WTC11 (cell line): Measurements from ENCODE around the gene EEF1AKMT4. TPM values are rescaled to one million over a fixed set of nuclear protein-coding genes. Genes with fewer than 3 reads are reported as not detected.

Experiments
- ATAC-seq: fragments of 200-7000 bp; cut with Tn5 transposase; 2 replicates; pipeline ENCODE4 v1.10.0; 2021; ENCODE audit warnings: mild to moderate bottlenecking, moderate library complexity
- CTCF ChIA-PET: fragments of 300-600 bp; sonication (Branson Sonifier 250); formaldehyde crosslinking; loops from one replicate; lab custom pipeline; 2021; ENCODE audit warnings: antibody characterized with exemption; lab: Charles Lee
- POLR2A ChIA-PET: fragments of 350-600 bp; sonication (Branson Sonifier 250); formaldehyde crosslinking; loops from one replicate; lab custom pipeline; 2021; ENCODE audit warnings: antibody characterized with exemption; lab: Charles Lee
- DNase-seq: peaks from one replicate; pipeline ENCODE4 v3.0.0; 2021; ENCODE audit warnings: low spot score
- H3K27ac Mint-ChIP-seq: 2 replicates; pipeline ENCODE4 v1.8.0; 2021; ENCODE audit warnings: mixed read lengths
- H3K27me3 Mint-ChIP-seq: 2 replicates; pipeline ENCODE4 v1.8.0; 2021; ENCODE audit warnings: low read depth, mild to moderate bottlenecking, moderate library complexity, mixed read lengths
- H3K36me3 Mint-ChIP-seq: 2 replicates; pipeline ENCODE4 v1.8.0; 2021; ENCODE audit warnings: mixed read lengths
- H3K4me1 Mint-ChIP-seq: 2 replicates; pipeline ENCODE4 v1.8.0; 2022; ENCODE audit warnings: mixed read lengths
- H3K4me3 Mint-ChIP-seq: 2 replicates; pipeline ENCODE4 v1.8.0; 2021; ENCODE audit warnings: mild to moderate bottlenecking, moderate library complexity, mixed read lengths
- H3K9me3 Mint-ChIP-seq: 2 replicates; pipeline ENCODE4 v1.8.0; 2021; ENCODE audit warnings: mixed read lengths
- ARID4B ChIP-seq: sonication (generic); formaldehyde crosslinking; IDR thresholded peaks from 2 replicates; pipeline ENCODE4 v1.8.0; 2023; ENCODE audit warnings: missing genetic modification reagents, mild to moderate bottlenecking, borderline replicate concordance
- ATF3 ChIP-seq: sonication (generic); formaldehyde crosslinking; conservative IDR thresholded peaks from 2 replicates; pipeline ENCODE4 v1.8.1; 2022; ENCODE audit warnings: mild to moderate bottlenecking, missing genetic modification reagents
- CDX4 ChIP-seq: fragments of 250-450 bp; sonication (Bioruptor Pico); IDR thresholded peaks from 2 replicates; pipeline ENCODE4 v1.9.0; 2021; ENCODE audit warnings: moderate library complexity, mild to moderate bottlenecking, inconsistent platforms, borderline replicate concordance
- CREB1 ChIP-seq: sonication (generic); formaldehyde crosslinking; IDR thresholded peaks from 2 replicates; pipeline ENCODE4 v1.8.0; 2023; ENCODE audit warnings: mild to moderate bottlenecking, missing genetic modification reagents
- E2F1 ChIP-seq: sonication (generic); formaldehyde crosslinking; IDR thresholded peaks from 2 replicates; pipeline ENCODE4 v1.8.0; 2022; ENCODE audit warnings: mild to moderate bottlenecking, missing genetic modification reagents
- E2F5 ChIP-seq: sonication (generic); formaldehyde crosslinking; IDR thresholded peaks from 2 replicates; pipeline ENCODE4 v1.8.1; 2022; ENCODE audit warnings: mild to moderate bottlenecking, moderate library complexity, missing genetic modification reagents
- FOXK1 ChIP-seq: sonication (generic); formaldehyde crosslinking; IDR thresholded peaks from 2 replicates; pipeline ENCODE4 v1.8.0; 2022; ENCODE audit warnings: mild to moderate bottlenecking, moderate library complexity, missing genetic modification reagents
- FOXP4 ChIP-seq: sonication (generic); formaldehyde crosslinking; IDR thresholded peaks from 2 replicates; pipeline ENCODE4 v1.8.0; 2022; ENCODE audit warnings: mild to moderate bottlenecking, missing genetic modification reagents
- JAZF1 ChIP-seq: fragments of 250-450 bp; sonication (Bioruptor Pico); IDR thresholded peaks from 2 replicates; pipeline ENCODE4 v1.9.0; 2021; ENCODE audit warnings: moderate library complexity, mild to moderate bottlenecking, inconsistent platforms
- RELA ChIP-seq: sonication (generic); formaldehyde crosslinking; IDR thresholded peaks from 2 replicates; pipeline ENCODE4 v1.8.1; 2022; ENCODE audit warnings: missing genetic modification reagents, mild to moderate bottlenecking, borderline replicate concordance
- SOX15 ChIP-seq: fragments of 250-450 bp; sonication (Bioruptor Pico); IDR thresholded peaks from 2 replicates; pipeline ENCODE4 v1.9.0; 2021; ENCODE audit warnings: mild to moderate bottlenecking
- STAT6 ChIP-seq: sonication (generic); formaldehyde crosslinking; conservative IDR thresholded peaks from 2 replicates; pipeline ENCODE4 v1.8.1; 2023; ENCODE audit warnings: mild to moderate bottlenecking, low read depth, missing genetic modification reagents, moderate library complexity
- TP53 ChIP-seq: sonication (generic); formaldehyde crosslinking; IDR thresholded peaks from 2 replicates; pipeline ENCODE4 v1.8.1; 2023; ENCODE audit warnings: mild to moderate bottlenecking, missing genetic modification reagents
- ZNF416 ChIP-seq: fragments of 250-450 bp; sonication (Bioruptor Pico); IDR thresholded peaks from 2 replicates; pipeline ENCODE4 v1.9.0; 2021; ENCODE audit warnings: mild to moderate bottlenecking, inconsistent platforms
- ZSCAN18 ChIP-seq: fragments of 250-450 bp; sonication (Bioruptor Pico); IDR thresholded peaks from 2 replicates; pipeline ENCODE4 v2.1.2; 2022; ENCODE audit warnings: mild to moderate bottlenecking, moderate library complexity
- total RNA-seq: library from RNA; stranded (reverse); gene quantifications from 3 replicates; pipeline ENCODE4 v1.2.3, GENCODE V29; 2021
- TF ChIP-seq, protein P1 (sequence below): fragments of 250-450 bp; sonication (Bioruptor Pico); IDR thresholded peaks from 2 replicates; pipeline ENCODE4 v1.9.0; 2021; ENCODE audit warnings: mild to moderate bottlenecking, borderline replicate concordance

Gene EEF1AKMT4
- total RNA-seq, 1 experiment from 2014 or later: 11.3 TPM

- no peak for TF ChIP-seq FOXP4
Measured at GRCh38 chr3:184231671-184232070, 17.8 kb upstream of the EEF1AKMT4 start (continued).

DNA sequence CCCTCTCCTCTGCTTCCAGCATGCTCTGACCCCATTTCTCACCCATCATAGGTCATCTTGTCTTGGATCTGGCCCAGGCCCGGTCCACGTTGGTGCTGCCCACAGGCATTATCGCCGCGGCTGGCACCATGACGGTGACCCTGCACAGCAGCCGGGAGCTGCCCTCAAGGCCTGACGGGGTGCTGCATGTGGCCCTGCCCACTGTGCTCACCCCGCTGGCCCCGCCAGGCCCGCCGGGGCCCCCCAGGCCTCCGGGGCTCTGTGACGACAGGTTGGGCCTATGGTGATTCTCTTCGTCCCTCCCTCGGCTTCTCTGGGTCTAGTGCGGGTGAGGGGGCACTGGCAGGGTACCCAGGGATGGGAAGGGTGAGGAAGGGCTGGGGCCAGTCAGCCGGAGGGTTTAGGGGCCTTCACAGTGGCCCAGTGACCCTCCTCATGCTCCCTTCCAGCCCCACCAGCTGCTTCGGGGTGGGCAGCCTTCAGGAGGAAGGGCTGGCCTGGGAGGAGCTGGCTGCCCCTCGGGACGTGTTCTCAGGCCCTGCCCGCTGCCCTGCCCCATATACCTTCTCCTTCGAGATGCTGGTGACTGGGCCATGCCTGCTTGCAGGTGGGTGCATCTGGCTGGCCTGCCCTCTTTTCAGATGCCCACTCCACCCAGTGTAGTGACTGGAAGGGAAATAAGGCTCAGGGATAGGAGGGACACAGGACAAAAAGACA, 16.2 kb upstream of the EEF1AKMT4 start:
- Mint-ChIP-seq H3K4me3 (no peak overlapping the region), H3K27ac (no peak overlapping the region), H3K9me3 (no peaks in the 10 kb centered on the region), H3K4me1 (peaks cover 8% of the 10 kb centered on the region; the same call in 1 of the 2 replicates), H3K36me3 (no peaks in the 10 kb centered on the region), H3K27me3 (peaks cover 53% of the 10 kb centered on the region)
- ATAC-seq (no peak), DNase-seq (no peak)
- POLR2A ChIA-PET: no interaction called here
- CTCF ChIA-PET: interaction anchor here (1.0 kb wide), 1 partner anchor 56 kb away, joined by 3 read pairs; no protein-coding TSS in a partner anchor
- TF ChIP-seq CREB1 (CRISPR knock-in tag) (no peak), SOX15 (CRISPR knock-in tag) (no peak), JAZF1 (no peak), FOXK1 (CRISPR knock-in tag) (no peak), CDX4 (CRISPR knock-in tag) (no peak), TP53 (CRISPR knock-in tag) (no peak), ATF3 (CRISPR knock-in tag) (no peak), STAT6 (no peak), ZSCAN18 (CRISPR knock-in tag) (no peak), E2F5 (CRISPR knock-in tag) (no peak), E2F1 (CRISPR knock-in tag) (no peak), ZNF416 (CRISPR knock-in tag) (no peak), ARID4B (CRISPR knock-in tag) (no peak), RELA (CRISPR knock-in tag) (no peak)
- TF ChIP-seq, protein P1, sequence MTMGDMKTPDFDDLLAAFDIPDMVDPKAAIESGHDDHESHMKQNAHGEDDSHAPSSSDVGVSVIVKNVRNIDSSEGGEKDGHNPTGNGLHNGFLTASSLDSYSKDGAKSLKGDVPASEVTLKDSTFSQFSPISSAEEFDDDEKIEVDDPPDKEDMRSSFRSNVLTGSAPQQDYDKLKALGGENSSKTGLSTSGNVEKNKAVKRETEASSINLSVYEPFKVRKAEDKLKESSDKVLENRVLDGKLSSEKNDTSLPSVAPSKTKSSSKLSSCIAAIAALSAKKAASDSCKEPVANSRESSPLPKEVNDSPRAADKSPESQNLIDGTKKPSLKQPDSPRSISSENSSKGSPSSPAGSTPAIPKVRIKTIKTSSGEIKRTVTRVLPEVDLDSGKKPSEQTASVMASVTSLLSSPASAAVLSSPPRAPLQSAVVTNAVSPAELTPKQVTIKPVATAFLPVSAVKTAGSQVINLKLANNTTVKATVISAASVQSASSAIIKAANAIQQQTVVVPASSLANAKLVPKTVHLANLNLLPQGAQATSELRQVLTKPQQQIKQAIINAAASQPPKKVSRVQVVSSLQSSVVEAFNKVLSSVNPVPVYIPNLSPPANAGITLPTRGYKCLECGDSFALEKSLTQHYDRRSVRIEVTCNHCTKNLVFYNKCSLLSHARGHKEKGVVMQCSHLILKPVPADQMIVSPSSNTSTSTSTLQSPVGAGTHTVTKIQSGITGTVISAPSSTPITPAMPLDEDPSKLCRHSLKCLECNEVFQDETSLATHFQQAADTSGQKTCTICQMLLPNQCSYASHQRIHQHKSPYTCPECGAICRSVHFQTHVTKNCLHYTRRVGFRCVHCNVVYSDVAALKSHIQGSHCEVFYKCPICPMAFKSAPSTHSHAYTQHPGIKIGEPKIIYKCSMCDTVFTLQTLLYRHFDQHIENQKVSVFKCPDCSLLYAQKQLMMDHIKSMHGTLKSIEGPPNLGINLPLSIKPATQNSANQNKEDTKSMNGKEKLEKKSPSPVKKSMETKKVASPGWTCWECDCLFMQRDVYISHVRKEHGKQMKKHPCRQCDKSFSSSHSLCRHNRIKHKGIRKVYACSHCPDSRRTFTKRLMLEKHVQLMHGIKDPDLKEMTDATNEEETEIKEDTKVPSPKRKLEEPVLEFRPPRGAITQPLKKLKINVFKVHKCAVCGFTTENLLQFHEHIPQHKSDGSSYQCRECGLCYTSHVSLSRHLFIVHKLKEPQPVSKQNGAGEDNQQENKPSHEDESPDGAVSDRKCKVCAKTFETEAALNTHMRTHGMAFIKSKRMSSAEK (CRISPR knock-in tag): no peak
